Measurements from ENCODE around the gene GADD45A.

GADD45A gene, protein sequence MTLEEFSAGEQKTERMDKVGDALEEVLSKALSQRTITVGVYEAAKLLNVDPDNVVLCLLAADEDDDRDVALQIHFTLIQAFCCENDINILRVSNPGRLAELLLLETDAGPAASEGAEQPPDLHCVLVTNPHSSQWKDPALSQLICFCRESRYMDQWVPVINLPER

GRCh38 chr1:67685067-67685557, at the start of gene GADD45A:
TSS of gene GADD45A (plus strand) at chr1:67685201. CDS start at chr1:67685495, 294 bp downstream.
- H3K4me3 Mint-ChIP-seq, result peak within 1 kb of the TSS; percentile 91
- peak; percentile 97 for DNase-seq (ENCODE audit: low spot score)
- peak within 1 kb of the TSS; percentile 97 for H3K27ac Mint-ChIP-seq
- H3K9me3 Mint-ChIP-seq, result no peaks in the 10 kb centered on the region
- H3K36me3 Mint-ChIP-seq (ENCODE audit: low read depth), result peaks cover 27% of the 10 kb centered on the region
- no peaks in the 10 kb centered on the region for H3K27me3 Mint-ChIP-seq (ENCODE audit: low read depth)
- peaks cover 26% of the 10 kb centered on the region for H3K4me1 Mint-ChIP-seq (ENCODE audit: low read depth)

DNA sequence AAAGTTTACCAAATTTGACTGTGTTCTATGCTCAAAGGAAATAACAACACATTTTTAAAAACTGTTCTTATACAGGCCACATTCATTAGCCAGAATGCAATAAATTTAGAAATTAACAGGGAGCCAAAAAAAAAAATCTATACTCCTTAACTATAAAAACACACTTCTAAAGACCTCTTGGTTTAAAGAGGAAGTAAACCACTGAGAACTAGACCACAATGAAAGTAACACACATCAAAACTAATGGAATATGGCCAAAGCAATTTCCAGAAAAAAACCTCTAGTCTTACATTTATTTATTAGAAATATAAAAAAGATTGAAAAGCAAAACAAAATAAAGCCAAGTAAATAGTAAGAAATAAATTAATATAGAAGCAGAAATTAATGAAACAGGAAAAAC, 48.9 kb upstream of the GADD45A start:
- H3K4me3 Mint-ChIP-seq, result no peak overlapping the region
- H3K9me3 Mint-ChIP-seq, result no peaks in the 10 kb centered on the region
- no peaks in the 10 kb centered on the region for H3K27me3 Mint-ChIP-seq (ENCODE audit: low read depth)
- no peak for DNase-seq (ENCODE audit: low spot score)
- H3K36me3 Mint-ChIP-seq (ENCODE audit: low read depth), result no peaks in the 10 kb centered on the region
- H3K27ac Mint-ChIP-seq, result no peak overlapping the region
- no peaks in the 10 kb centered on the region for H3K4me1 Mint-ChIP-seq (ENCODE audit: low read depth)

DNA sequence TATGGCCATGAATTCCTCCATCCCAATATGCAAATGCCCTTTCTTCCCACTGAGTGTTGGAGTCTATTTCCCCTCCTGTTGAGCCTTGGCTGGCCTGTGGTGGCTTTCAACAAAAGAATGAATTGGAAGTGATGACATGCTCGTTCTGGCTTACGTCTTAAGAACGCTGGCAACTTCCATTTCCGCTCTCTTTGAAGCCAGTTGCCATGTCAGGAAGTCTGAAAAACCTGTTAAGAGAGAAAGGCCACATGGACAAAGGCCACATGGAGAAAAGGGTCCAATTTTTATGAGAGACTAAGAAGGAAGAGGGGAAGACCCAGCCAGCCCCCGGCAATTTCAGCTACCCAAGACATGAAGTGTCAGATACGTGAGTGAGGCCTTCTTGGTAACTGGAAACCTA, 45.6 kb upstream of the GADD45A start:
- no peaks in the 10 kb centered on the region for H3K4me1 Mint-ChIP-seq (ENCODE audit: low read depth)
- H3K27ac Mint-ChIP-seq, result no peak overlapping the region
- H3K9me3 Mint-ChIP-seq, result no peaks in the 10 kb centered on the region
- H3K27me3 Mint-ChIP-seq (ENCODE audit: low read depth), result no peaks in the 10 kb centered on the region
- no peaks in the 10 kb centered on the region for H3K36me3 Mint-ChIP-seq (ENCODE audit: low read depth)
- no peak for DNase-seq (ENCODE audit: low spot score)
- H3K4me3 Mint-ChIP-seq, result no peak overlapping the region

GRCh38 chr1:67642629-67643028, 42.4 kb upstream of the GADD45A start:
- Mint-ChIP-seq H3K27me3 (ENCODE audit: low read depth) (no peaks in the 10 kb centered on the region), H3K9me3 (no peaks in the 10 kb centered on the region), H3K4me1 (ENCODE audit: low read depth) (no peaks in the 10 kb centered on the region), H3K36me3 (ENCODE audit: low read depth) (no peaks in the 10 kb centered on the region), H3K27ac (no peak overlapping the region), H3K4me3 (no peak overlapping the region)
- DNase-seq (ENCODE audit: low spot score), result no peak

DNA sequence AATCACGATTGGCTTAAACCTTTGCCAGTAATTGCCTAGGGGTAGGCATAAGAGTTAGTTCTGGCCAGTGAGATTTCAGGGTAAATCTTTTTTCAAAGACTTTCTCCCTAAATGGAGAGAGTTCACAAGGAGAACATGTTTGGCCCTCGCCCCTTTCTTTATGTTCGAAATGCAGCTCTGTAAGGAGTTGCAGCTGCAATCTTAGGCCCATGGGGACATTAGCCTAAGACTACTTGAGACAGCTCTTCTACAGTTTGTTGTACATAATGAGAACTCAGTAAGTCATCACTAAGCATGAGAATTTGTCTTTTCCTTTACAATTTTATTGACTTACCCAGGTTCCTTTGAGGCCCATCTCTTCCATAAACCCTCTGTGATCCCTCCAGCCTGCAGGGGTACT, 40.4 kb upstream of the GADD45A start:
- Mint-ChIP-seq H3K27me3 (ENCODE audit: low read depth) (no peaks in the 10 kb centered on the region), H3K4me1 (ENCODE audit: low read depth) (no peaks in the 10 kb centered on the region), H3K9me3 (no peaks in the 10 kb centered on the region), H3K4me3 (no peak overlapping the region), H3K36me3 (ENCODE audit: low read depth) (no peaks in the 10 kb centered on the region), H3K27ac (no peak overlapping the region)
- DNase-seq (ENCODE audit: low spot score), result no peak

GRCh38 chr1:67645495-67646144, 39.4 kb upstream of the GADD45A start:
- H3K27ac Mint-ChIP-seq, result no peak overlapping the region
- H3K27me3 Mint-ChIP-seq (ENCODE audit: low read depth), result no peaks in the 10 kb centered on the region
- DNase-seq (ENCODE audit: low spot score), result no peak
- H3K4me1 Mint-ChIP-seq (ENCODE audit: low read depth), result no peaks in the 10 kb centered on the region
- no peak overlapping the region for H3K4me3 Mint-ChIP-seq
- no peaks in the 10 kb centered on the region for H3K9me3 Mint-ChIP-seq
- no peaks in the 10 kb centered on the region for H3K36me3 Mint-ChIP-seq (ENCODE audit: low read depth)

DNA sequence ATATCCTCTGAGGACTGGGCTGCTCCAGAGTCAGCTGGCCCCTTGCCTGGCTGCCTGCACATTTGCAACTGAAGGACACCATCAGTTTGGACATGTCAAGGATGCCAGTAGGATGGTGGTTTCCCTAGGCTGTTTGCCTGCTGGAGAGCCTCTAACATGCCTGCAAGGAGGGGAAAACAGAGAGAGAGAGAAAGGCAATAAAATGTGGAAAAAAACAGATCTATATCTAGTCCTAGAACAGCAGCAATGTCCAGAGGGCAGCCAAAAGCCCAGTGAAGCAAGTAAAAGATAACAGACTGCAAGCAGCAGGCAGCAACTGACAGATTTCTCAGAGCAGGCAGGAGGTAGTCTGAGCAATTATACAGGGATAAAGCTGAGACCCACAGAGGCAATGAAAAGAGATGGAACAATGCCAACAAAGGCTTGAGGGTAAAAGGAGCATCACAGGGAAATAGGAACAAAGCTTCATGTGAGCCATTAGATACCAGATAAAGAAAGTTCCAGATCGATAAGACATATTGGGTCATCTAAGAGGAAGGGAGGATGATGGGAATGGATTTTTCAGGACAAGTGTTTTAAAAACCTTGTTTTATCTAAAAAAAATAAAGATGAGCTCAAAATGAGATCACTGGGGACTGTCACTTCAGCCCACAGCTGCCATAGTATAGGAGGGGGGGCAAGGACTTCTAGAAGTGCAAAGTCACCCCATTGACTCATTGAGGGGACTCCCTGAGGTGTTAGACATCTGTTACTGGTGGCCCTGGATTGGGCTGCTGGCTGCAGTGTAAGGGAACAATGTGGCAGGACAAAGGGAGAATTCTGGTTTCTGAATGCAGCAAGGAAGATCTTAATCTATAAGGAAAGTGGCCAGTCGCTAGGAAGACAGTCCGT, 38.6 kb upstream of the GADD45A start:
- H3K4me1 Mint-ChIP-seq (ENCODE audit: low read depth), result no peaks in the 10 kb centered on the region
- no peaks in the 10 kb centered on the region for H3K27me3 Mint-ChIP-seq (ENCODE audit: low read depth)
- H3K36me3 Mint-ChIP-seq (ENCODE audit: low read depth), result no peaks in the 10 kb centered on the region
- no peak for DNase-seq (ENCODE audit: low spot score)
- H3K9me3 Mint-ChIP-seq, result no peaks in the 10 kb centered on the region
- H3K27ac Mint-ChIP-seq, result no peak overlapping the region
- no peak overlapping the region for H3K4me3 Mint-ChIP-seq

- no peak for DNase-seq (ENCODE audit: low spot score)
- Mint-ChIP-seq H3K27ac (no peak overlapping the region), H3K4me1 (ENCODE audit: low read depth) (no peaks in the 10 kb centered on the region), H3K4me3 (no peak overlapping the region), H3K27me3 (ENCODE audit: low read depth) (no peaks in the 10 kb centered on the region), H3K9me3 (no peaks in the 10 kb centered on the region), H3K36me3 (ENCODE audit: low read depth) (no peaks in the 10 kb centered on the region)
These were observed 37.8 kb upstream of the GADD45A start for GRCh38 chr1:67647036-67647798.

- H3K4me3 Mint-ChIP-seq, result no peak overlapping the region
- H3K27me3 Mint-ChIP-seq (ENCODE audit: low read depth), result no peaks in the 10 kb centered on the region
- H3K4me1 Mint-ChIP-seq (ENCODE audit: low read depth), result no peaks in the 10 kb centered on the region
- H3K9me3 Mint-ChIP-seq, result no peaks in the 10 kb centered on the region
- H3K27ac Mint-ChIP-seq, result no peak overlapping the region
- no peak for DNase-seq (ENCODE audit: low spot score)
- H3K36me3 Mint-ChIP-seq (ENCODE audit: low read depth), result no peaks in the 10 kb centered on the region
These were observed 37.1 kb upstream of the GADD45A start for GRCh38 chr1:67647814-67648358.

GRCh38 chr1:67648582-67649326, 36.2 kb upstream of the GADD45A start:
- no peak for DNase-seq (ENCODE audit: low spot score)
- no peaks in the 10 kb centered on the region for H3K36me3 Mint-ChIP-seq (ENCODE audit: low read depth)
- H3K4me3 Mint-ChIP-seq, result no peak overlapping the region
- H3K27me3 Mint-ChIP-seq (ENCODE audit: low read depth), result peaks cover 5% of the 10 kb centered on the region
- H3K4me1 Mint-ChIP-seq (ENCODE audit: low read depth), result no peaks in the 10 kb centered on the region
- no peak overlapping the region for H3K27ac Mint-ChIP-seq
- no peaks in the 10 kb centered on the region for H3K9me3 Mint-ChIP-seq

DNA sequence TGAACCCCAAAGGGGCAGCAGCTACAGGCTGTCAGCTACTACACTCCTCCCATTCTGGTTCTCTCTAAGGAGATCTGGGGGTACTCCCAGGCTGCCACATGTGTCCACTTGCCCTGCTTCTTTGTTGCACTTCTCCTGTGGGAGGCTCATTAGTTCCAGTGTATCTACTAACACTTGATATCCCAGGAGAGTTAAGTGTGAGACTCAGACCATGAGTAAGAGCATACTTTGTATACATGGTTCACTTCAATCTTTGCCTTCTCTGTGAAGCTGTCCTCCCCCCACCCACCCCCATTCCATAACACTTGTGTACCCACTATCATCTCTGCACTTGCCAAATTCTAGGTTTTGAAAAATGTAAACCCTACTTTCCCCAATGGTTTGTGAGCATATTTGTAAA, 34.9 kb upstream of the GADD45A start:
- peaks cover 9% of the 10 kb centered on the region for H3K27me3 Mint-ChIP-seq (ENCODE audit: low read depth)
- no peaks in the 10 kb centered on the region for H3K36me3 Mint-ChIP-seq (ENCODE audit: low read depth)
- H3K27ac Mint-ChIP-seq, result no peak overlapping the region
- H3K9me3 Mint-ChIP-seq, result no peaks in the 10 kb centered on the region
- no peaks in the 10 kb centered on the region for H3K4me1 Mint-ChIP-seq (ENCODE audit: low read depth)
- no peak for DNase-seq (ENCODE audit: low spot score)
- H3K4me3 Mint-ChIP-seq, result no peak overlapping the region

GRCh38 chr1:67651031-67651430, 34.0 kb upstream of the GADD45A start:
- Mint-ChIP-seq H3K27me3 (ENCODE audit: low read depth) (peaks cover 9% of the 10 kb centered on the region), H3K9me3 (no peaks in the 10 kb centered on the region), H3K27ac (no peak overlapping the region), H3K4me1 (ENCODE audit: low read depth) (no peaks in the 10 kb centered on the region), H3K36me3 (ENCODE audit: low read depth) (no peaks in the 10 kb centered on the region), H3K4me3 (no peak overlapping the region)
- no peak for DNase-seq (ENCODE audit: low spot score)

DNA sequence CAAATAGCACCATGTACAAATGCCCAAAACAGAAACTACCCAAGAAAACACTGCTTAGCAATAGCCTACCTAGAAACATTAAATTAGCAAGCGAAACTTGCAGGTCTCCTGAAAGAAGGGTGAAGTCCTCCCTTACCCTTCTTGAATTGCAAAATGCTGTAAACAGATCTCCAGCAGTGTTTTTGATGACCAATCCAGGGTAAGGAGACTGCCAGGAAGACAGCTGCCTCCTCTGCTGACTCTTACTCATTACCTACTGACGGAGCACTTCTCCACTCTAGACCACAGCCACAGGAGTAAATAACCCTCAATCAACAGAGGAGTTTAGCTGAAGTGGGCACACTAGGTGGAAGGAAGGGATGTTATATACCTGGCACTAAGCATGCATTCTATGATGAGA, 32.2 kb upstream of the GADD45A start:
- Mint-ChIP-seq H3K36me3 (ENCODE audit: low read depth) (no peaks in the 10 kb centered on the region), H3K27ac (no peak overlapping the region), H3K27me3 (ENCODE audit: low read depth) (peaks cover 9% of the 10 kb centered on the region), H3K9me3 (no peaks in the 10 kb centered on the region), H3K4me3 (no peak overlapping the region), H3K4me1 (ENCODE audit: low read depth) (no peaks in the 10 kb centered on the region)
- DNase-seq (ENCODE audit: low spot score), result no peak
